K562 (cell line): ENCODE results near the gene PAX8. TPM values are rescaled to one million over a fixed set of nuclear protein-coding genes. Genes with fewer than 3 reads are reported as not detected.

Source experiments
- ATAC-seq: fragments of 200-7000 bp; cut with Tn5 transposase; 3 replicates; pipeline ENCODE4 v1.9.1; 2020; ENCODE audit warnings: moderate library complexity
- BruUV-seq: library from RNA; stranded (reverse); fragments of 400-500 nt; replicated peaks from 2 replicates; lab custom pipeline; 2021; lab: Mats Ljungman, UMichigan
- CTCF ChIA-PET: fragments of 300-600 bp; formaldehyde crosslinking; extraction: SDS; loops from one replicate; lab custom pipeline; 2021; ENCODE audit warnings: low intra/inter-chr PET ratio; lab: Yijun Ruan, JAX
- POLR2A ChIA-PET: fragments of 300-600, 350-650 bp; sonication (Branson Sonifier 250); formaldehyde crosslinking; extraction: SDS; loops from one replicate; lab custom pipeline; 2021; ENCODE audit warnings: antibody characterized with exemption, inconsistent platforms; lab: Yijun Ruan, JAX
- DNase-seq, 4 experiments: peaks; one replicate each; pipeline versions ENCODE4 v3.0.0 to v3.0.0-alpha.2; 2011 to 2018; ENCODE audit warnings: low spot score in 3 of 4, mixed read lengths in 3 of 4; ENCODE audit errors: extremely low read depth in 1 of 4
- FAIRE-seq: peaks from 2 replicates; lab custom pipeline; 2011; peaks lifted over from hg19 to GRCh38; lab: Jason Lieb, UNC
- H2AFZ ChIP-seq: 2 replicates; pipeline ENCODE4 v1.6.0; 2011; ENCODE audit warnings: low read depth, low read length, control low read depth, inconsistent platforms
- H3K27ac ChIP-seq: fragments of 200-600 bp; 3 replicates; pipeline ENCODE4 v1.8.0; 2011; ENCODE audit warnings: low read depth, mild to moderate bottlenecking, control low read depth, inconsistent platforms, low read length, moderate library complexity, mixed read lengths; ENCODE audit errors: extremely low read depth
- H3K27me3 ChIP-seq, 2 experiments: fragments of 300-600 bp in 1 of 2; 2 replicates in 1 of 2; 3 replicates in 1 of 2; pipeline versions ENCODE4 v1.6.0 to v1.8.0; 2011; ENCODE audit warnings: inconsistent platforms in 2 of 2, low read length in 2 of 2, mild to moderate bottlenecking in 1 of 2, mixed read lengths in 1 of 2, moderate library complexity in 1 of 2; ENCODE audit not compliant: control insufficient read depth in 2 of 2, insufficient read depth in 2 of 2
- H3K36me3 ChIP-seq: fragments of 300-600 bp; 3 replicates; pipeline ENCODE4 v1.8.0; 2011; ENCODE audit warnings: mild to moderate bottlenecking, low read length, inconsistent platforms; ENCODE audit not compliant: control insufficient read depth, insufficient read depth
- H3K4me1 ChIP-seq, 2 experiments: fragments of 200-600 bp in 1 of 2; replicated peaks in 1 of 2; 2 replicates in 1 of 2; 3 replicates in 1 of 2; pipeline versions ENCODE4 v1.5.1 to v1.8.0; 2011; ENCODE audit warnings: inconsistent platforms in 2 of 2, low read length in 2 of 2, mild to moderate bottlenecking in 1 of 2, mixed read lengths in 1 of 2, moderate library complexity in 1 of 2; ENCODE audit not compliant: control insufficient read depth in 2 of 2, insufficient read depth in 2 of 2
- H3K4me2 ChIP-seq: 2 replicates; pipeline ENCODE4 v1.6.1; 2011; ENCODE audit warnings: low read length, control low read depth, inconsistent platforms, mixed read lengths; ENCODE audit not compliant: insufficient read depth
- H3K4me3 ChIP-seq: fragments of 200-600 bp; sonication (generic), shearing (Covaris generic); 2 replicates; pipeline ENCODE4 v1.5.1; 2016; ENCODE audit warnings: control low read depth, inconsistent platforms
- H3K79me2 ChIP-seq: fragments of 200-600 bp; 3 replicates; pipeline ENCODE4 v1.8.0; 2011; ENCODE audit warnings: low read length, inconsistent platforms; ENCODE audit not compliant: control insufficient read depth, insufficient read depth
- H3K9ac ChIP-seq, 2 experiments: 2 replicates each; pipeline versions ENCODE4 v1.6.0 to v1.6.1; 2011; ENCODE audit warnings: low read depth in 2 of 2, low read length in 2 of 2, control low read depth in 1 of 2, inconsistent platforms in 1 of 2, mild to moderate bottlenecking in 1 of 2, mixed read lengths in 1 of 2; ENCODE audit not compliant: insufficient read depth in 1 of 2
- H3K9me1 ChIP-seq: one replicate; pipeline ENCODE4 v1.6.0; 2011; ENCODE audit warnings: inconsistent platforms, mild to moderate bottlenecking, low read length, moderate library complexity; ENCODE audit not compliant: control insufficient read depth, insufficient read depth
- H3K9me3 ChIP-seq: replicated peaks from 2 replicates; pipeline ENCODE4 v1.5.1; 2011; ENCODE audit warnings: low read depth, low read length, inconsistent platforms; ENCODE audit not compliant: control insufficient read depth, insufficient read depth
- H4K20me1 ChIP-seq: replicated peaks from 2 replicates; pipeline ENCODE4 v1.6.1; 2011; ENCODE audit warnings: low read length, inconsistent platforms, mixed read lengths; ENCODE audit not compliant: control insufficient read depth, insufficient read depth
- C11orf30 ChIP-seq: fragments of 450-650 bp; IDR thresholded peaks from 2 replicates; pipeline ENCODE4 v1.6.1; 2016; ENCODE audit warnings: low read depth, mild to moderate bottlenecking
- FOXJ3 ChIP-seq: sonication (generic); formaldehyde crosslinking; IDR thresholded peaks from 2 replicates; pipeline ENCODE4 v1.4.0; 2020; ENCODE audit warnings: mild to moderate bottlenecking, missing genetic modification reagents
- ILF3 ChIP-seq: fragments of 450-650 bp; IDR thresholded peaks from 2 replicates; pipeline ENCODE4 v1.6.1; 2018; ENCODE audit warnings: antibody characterized with exemption, mild to moderate bottlenecking, moderate library complexity, borderline replicate concordance
- NCOA2 ChIP-seq, 2 experiments: fragments of 450-650 bp; IDR thresholded peaks; 2 replicates each; pipeline ENCODE4 v1.6.1; 2018; ENCODE audit warnings: mild to moderate bottlenecking in 2 of 2, moderate library complexity in 1 of 2; ENCODE audit not compliant: partially characterized antibody in 2 of 2
- NCOA4 ChIP-seq: fragments of 450-650 bp; IDR thresholded peaks from 2 replicates; pipeline ENCODE4 v1.6.1; 2018; ENCODE audit warnings: mild to moderate bottlenecking; ENCODE audit not compliant: partially characterized antibody
- NFE2L1 ChIP-seq: fragments of 450-650 bp; IDR thresholded peaks from 2 replicates; pipeline ENCODE4 v1.6.1; 2016; ENCODE audit warnings: missing genetic modification characterization, low read depth, mild to moderate bottlenecking, missing compliant biosample characterization, moderate library complexity, borderline replicate concordance
- SIRT6 ChIP-seq: IDR thresholded peaks from one replicate; pipeline ENCODE4 v1.6.1; 2012; ENCODE audit warnings: low read depth, mild to moderate bottlenecking, control low read depth, inconsistent platforms, low read length, moderate library complexity
- SRSF3 ChIP-seq: fragments of 200-400 bp; formaldehyde crosslinking; IDR thresholded peaks from 2 replicates; pipeline ENCODE4 v1.6.1; 2016; ENCODE audit warnings: mild to moderate bottlenecking, low read length, moderate library complexity; ENCODE audit not compliant: insufficient read depth
- SRSF7 ChIP-seq: fragments of 200-400 bp; formaldehyde crosslinking; optimal IDR thresholded peaks from 2 replicates; pipeline ENCODE3; 2017; ENCODE audit warnings: mild to moderate bottlenecking, low read depth, low read length
- TAF15 ChIP-seq: fragments of 200-400 bp; formaldehyde crosslinking; IDR thresholded peaks from 2 replicates; pipeline ENCODE4 v1.6.1; 2017; ENCODE audit warnings: mild to moderate bottlenecking, low read depth, low read length, moderate library complexity
- ZNF274 ChIP-seq: IDR thresholded peaks from 2 replicates; pipeline ENCODE4 v1.6.1; 2011; ENCODE audit warnings: low read depth, mild to moderate bottlenecking, low read length, moderate library complexity, borderline replicate concordance
- ZNF316 ChIP-seq: fragments of 450-650 bp; IDR thresholded peaks from 2 replicates; pipeline ENCODE4 v1.6.1; 2016
- WGBS: fragments of 100-300 bp; shearing (Covaris generic); methylation state at CpG from one replicate; pipeline ENCODE4 v1.1.6; 2016; ENCODE audit warnings: low coverage, mixed read lengths; ENCODE audit not compliant: insufficient coverage; ENCODE audit errors: missing lambda C conversion rate; 5-methylcytosine and 5-hydroxymethylcytosine counted together
- in situ Hi-C: fragments of 300-500 bp; cut with MboI; formaldehyde crosslinking; loops from 4 replicates; pipeline ENCODE4 v1.15.0; 2018; ENCODE audit warnings: inconsistent platforms, mixed read lengths
- intact Hi-C: fragments of 100-400 bp; cut with micrococcal nuclease; formaldehyde crosslinking; loops from 2 replicates; pipeline ENCODE4 v1.14.2; 2022
- polyA plus RNA-seq, 8 experiments: library from polyadenylated mRNA; depleted of rRNA in 4 of 8; stranded (reverse) in 5 of 8; unstranded in 3 of 8; fragments of >200 nt; fragmentation: Nextera tagmentation in 2 of 8; fragmentation: Illumina TruSeq in 1 of 8; extraction: Ambion mirVana in 2 of 8; extraction: Trizol in 1 of 8; gene quantifications; 2 replicates each; pipeline versions ENCODE4 v1.2.1 to v1.2.3, GENCODE V29; 2011 to 2014; ENCODE audit warnings: inconsistent platforms in 1 of 8, missing spikeins in 1 of 8
- total RNA-seq, 7 experiments: library from RNA; depleted of rRNA in 6 of 7; stranded (reverse); fragments of >200 nt in 6 of 7; fragmentation: Illumina TruSeq in 2 of 7; extraction: Trizol in 2 of 7; gene quantifications; 2 replicates each; pipeline versions ENCODE4 v1.2.1 to v1.2.3, GENCODE V29; 2011 to 2021; ENCODE audit warnings: low replicate concordance in 1 of 7
- TF ChIP-seq, protein P1 (sequence below): fragments of 150-350 bp; IDR thresholded peaks from 2 replicates; pipeline ENCODE4 v1.6.1; 2014; ENCODE audit warnings: low read depth, mild to moderate bottlenecking, low read length, borderline replicate concordance
- TF ChIP-seq, protein P2 (sequence below): fragments of 200-800 bp; sonication (Bioruptor generic); IDR thresholded peaks from 2 replicates; pipeline ENCODE4 v1.6.1; 2016; ENCODE audit warnings: missing genetic modification characterization, missing compliant biosample characterization

Gene PAX8
- total and polyA plus RNA-seq, 9 of the 15 experiments (the other 6 are each of a cell fraction or from before 2014, with no cell fraction given), result 0.13 to 2.1 (median 0.51) TPM

DNA sequence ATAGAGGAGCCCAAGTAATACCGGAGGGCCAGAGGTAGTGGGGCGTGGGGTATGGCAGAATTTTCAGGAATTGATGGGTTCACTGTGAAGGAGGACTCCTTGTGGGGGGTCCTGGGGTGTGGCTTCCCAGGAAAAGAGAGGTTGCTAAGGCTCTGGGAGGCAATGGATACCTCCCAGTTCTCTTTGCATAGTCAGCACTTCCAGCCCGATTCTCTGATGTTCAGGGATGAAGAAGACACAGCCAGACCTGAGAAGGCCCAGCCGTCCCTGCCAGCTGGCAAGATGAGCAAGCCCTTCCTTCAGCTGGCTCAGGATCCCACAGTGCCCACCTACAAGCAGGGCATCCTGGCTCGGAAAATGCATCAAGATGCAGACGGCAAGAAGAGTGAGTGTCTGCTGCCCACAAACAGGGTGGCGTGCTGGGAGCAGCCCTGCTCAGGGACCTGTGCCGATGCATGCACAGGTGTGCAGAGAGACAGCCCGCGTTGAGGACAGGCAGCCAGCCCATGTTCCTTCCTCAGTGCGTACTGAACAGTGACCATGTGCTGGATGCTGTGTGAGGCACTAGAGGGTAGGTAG, 82.7 kb downstream of the PAX8 start:
- BruUV-seq, result no TSS peak
- peaks cover 3% of the 10 kb centered on the region for H3K9me1 ChIP-seq
- H2AFZ ChIP-seq, result no peak overlapping the region
- no peaks in the 10 kb centered on the region for H3K4me1 ChIP-seq
- no peaks in the 10 kb centered on the region for H3K27me3 ChIP-seq
- intact Hi-C loops, result no loop called here
- DNase-seq, result no peak
- peaks cover 77% of the 10 kb centered on the region; the same call in 2 of the 3 replicates for H3K36me3 ChIP-seq
- no peak for FAIRE-seq
- WGBS, result 95% methylated on average over 10 of the region's 11 CpGs
- H3K27ac ChIP-seq, result no peak overlapping the region
- H3K9ac ChIP-seq, result no peak overlapping the region
- ATAC-seq, result no peak
- CTCF ChIA-PET, result no interaction called here
- POLR2A ChIA-PET, result interaction anchor here (0.5 to 0.7 kb wide), 2 partner anchors 19 to 698 kb away, joined by 3 read pairs; no protein-coding TSS in a partner anchor
- H4K20me1 ChIP-seq, result no peaks in the 10 kb centered on the region
- no peaks in the 10 kb centered on the region for H3K9me3 ChIP-seq
- H3K4me2 ChIP-seq, result no peak overlapping the region
- in situ Hi-C loops, result no loop called here
- H3K4me3 ChIP-seq, result no peak overlapping the region
- no peaks in the 10 kb centered on the region for H3K79me2 ChIP-seq
- TF ChIP-seq NCOA2 (IDR thresholded peaks at IDR 0.05; ENCODE audit: partially characterized antibody in 2 of 2), result no peak
- peak; percentile 30; the same call in 1 of the 2 replicates for TF ChIP-seq ZNF316
- TF ChIP-seq SRSF3, result no peak
- no peak for TF ChIP-seq NCOA4
- no peak for TF ChIP-seq ILF3
- no peak for TF ChIP-seq ZNF274
- no peak for TF ChIP-seq SRSF7
- no peak for TF ChIP-seq TAF15
- TF ChIP-seq NFE2L1 (tag), result no peak
- peak; percentile 28; the same call in 1 of the 2 replicates for TF ChIP-seq C11orf30
- TF ChIP-seq, protein P1, sequence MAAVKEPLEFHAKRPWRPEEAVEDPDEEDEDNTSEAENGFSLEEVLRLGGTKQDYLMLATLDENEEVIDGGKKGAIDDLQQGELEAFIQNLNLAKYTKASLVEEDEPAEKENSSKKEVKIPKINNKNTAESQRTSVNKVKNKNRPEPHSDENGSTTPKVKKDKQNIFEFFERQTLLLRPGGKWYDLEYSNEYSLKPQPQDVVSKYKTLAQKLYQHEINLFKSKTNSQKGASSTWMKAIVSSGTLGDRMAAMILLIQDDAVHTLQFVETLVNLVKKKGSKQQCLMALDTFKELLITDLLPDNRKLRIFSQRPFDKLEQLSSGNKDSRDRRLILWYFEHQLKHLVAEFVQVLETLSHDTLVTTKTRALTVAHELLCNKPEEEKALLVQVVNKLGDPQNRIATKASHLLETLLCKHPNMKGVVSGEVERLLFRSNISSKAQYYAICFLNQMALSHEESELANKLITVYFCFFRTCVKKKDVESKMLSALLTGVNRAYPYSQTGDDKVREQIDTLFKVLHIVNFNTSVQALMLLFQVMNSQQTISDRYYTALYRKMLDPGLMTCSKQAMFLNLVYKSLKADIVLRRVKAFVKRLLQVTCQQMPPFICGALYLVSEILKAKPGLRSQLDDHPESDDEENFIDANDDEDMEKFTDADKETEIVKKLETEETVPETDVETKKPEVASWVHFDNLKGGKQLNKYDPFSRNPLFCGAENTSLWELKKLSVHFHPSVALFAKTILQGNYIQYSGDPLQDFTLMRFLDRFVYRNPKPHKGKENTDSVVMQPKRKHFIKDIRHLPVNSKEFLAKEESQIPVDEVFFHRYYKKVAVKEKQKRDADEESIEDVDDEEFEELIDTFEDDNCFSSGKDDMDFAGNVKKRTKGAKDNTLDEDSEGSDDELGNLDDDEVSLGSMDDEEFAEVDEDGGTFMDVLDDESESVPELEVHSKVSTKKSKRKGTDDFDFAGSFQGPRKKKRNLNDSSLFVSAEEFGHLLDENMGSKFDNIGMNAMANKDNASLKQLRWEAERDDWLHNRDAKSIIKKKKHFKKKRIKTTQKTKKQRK, result no peak
- TF ChIP-seq, protein P2, sequence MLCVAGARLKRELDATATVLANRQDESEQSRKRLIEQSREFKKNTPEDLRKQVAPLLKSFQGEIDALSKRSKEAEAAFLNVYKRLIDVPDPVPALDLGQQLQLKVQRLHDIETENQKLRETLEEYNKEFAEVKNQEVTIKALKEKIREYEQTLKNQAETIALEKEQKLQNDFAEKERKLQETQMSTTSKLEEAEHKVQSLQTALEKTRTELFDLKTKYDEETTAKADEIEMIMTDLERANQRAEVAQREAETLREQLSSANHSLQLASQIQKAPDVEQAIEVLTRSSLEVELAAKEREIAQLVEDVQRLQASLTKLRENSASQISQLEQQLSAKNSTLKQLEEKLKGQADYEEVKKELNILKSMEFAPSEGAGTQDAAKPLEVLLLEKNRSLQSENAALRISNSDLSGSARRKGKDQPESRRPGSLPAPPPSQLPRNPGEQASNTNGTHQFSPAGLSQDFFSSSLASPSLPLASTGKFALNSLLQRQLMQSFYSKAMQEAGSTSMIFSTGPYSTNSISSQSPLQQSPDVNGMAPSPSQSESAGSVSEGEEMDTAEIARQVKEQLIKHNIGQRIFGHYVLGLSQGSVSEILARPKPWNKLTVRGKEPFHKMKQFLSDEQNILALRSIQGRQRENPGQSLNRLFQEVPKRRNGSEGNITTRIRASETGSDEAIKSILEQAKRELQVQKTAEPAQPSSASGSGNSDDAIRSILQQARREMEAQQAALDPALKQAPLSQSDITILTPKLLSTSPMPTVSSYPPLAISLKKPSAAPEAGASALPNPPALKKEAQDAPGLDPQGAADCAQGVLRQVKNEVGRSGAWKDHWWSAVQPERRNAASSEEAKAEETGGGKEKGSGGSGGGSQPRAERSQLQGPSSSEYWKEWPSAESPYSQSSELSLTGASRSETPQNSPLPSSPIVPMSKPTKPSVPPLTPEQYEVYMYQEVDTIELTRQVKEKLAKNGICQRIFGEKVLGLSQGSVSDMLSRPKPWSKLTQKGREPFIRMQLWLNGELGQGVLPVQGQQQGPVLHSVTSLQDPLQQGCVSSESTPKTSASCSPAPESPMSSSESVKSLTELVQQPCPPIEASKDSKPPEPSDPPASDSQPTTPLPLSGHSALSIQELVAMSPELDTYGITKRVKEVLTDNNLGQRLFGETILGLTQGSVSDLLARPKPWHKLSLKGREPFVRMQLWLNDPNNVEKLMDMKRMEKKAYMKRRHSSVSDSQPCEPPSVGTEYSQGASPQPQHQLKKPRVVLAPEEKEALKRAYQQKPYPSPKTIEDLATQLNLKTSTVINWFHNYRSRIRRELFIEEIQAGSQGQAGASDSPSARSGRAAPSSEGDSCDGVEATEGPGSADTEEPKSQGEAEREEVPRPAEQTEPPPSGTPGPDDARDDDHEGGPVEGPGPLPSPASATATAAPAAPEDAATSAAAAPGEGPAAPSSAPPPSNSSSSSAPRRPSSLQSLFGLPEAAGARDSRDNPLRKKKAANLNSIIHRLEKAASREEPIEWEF (CRISPR knock-in tag), result no peak
- TF ChIP-seq FOXJ3 (CRISPR knock-in tag), result no peak
- TF ChIP-seq SIRT6, result no peak
